IMR-90 (cell line): ENCODE measurements around the gene EYS. TPM values are rescaled to one million over a fixed set of nuclear protein-coding genes. Genes with fewer than 3 reads are reported as not detected.

ENCODE experiments used
- ATAC-seq: fragments of 200-7000 bp; cut with Tn5 transposase; 2 replicates; pipeline ENCODE4 v1.9.1; 2020; ENCODE audit warnings: low read depth, mild to moderate bottlenecking, moderate library complexity
- BruUV-seq: library from RNA; stranded (reverse); fragments of 400-500 nt; replicated peaks from 2 replicates; lab custom pipeline; 2021; lab: Mats Ljungman, UMichigan
- CTCF ChIA-PET: fragments of 300-600 bp; formaldehyde crosslinking; extraction: SDS; loops from one replicate; lab custom pipeline; 2021; ENCODE audit warnings: antibody characterized with exemption; lab: Yijun Ruan, JAX
- POLR2A ChIA-PET: fragments of 300-600 bp; sonication (Branson Sonifier 250); formaldehyde crosslinking; loops from one replicate; lab custom pipeline; 2022; ENCODE audit warnings: antibody characterized with exemption; ENCODE audit not compliant: unreplicated experiment; lab: Charles Lee
- DNase-seq: peaks from one replicate; pipeline ENCODE4 v3.0.0; 2013
- H2AFZ ChIP-seq: replicated peaks from 2 replicates; pipeline ENCODE3; 2013; ENCODE audit warnings: low read length, mild to moderate bottlenecking; ENCODE audit not compliant: poor library complexity
- H2AK5ac ChIP-seq: 2 replicates; pipeline ENCODE4 v1.6.1; 2013; ENCODE audit warnings: low read depth, low read length, inconsistent platforms
- H2AK9ac ChIP-seq: replicated peaks from 2 replicates; pipeline ENCODE3; 2013; ENCODE audit warnings: mild to moderate bottlenecking, low read depth, low read length, moderate library complexity; ENCODE audit not compliant: poor library complexity
- H2BK120ac ChIP-seq: 2 replicates; pipeline ENCODE4 v1.6.1; 2013; ENCODE audit warnings: low read depth, low read length, inconsistent platforms
- H2BK15ac ChIP-seq: 3 replicates; pipeline ENCODE4 v1.6.1; 2013; ENCODE audit warnings: low read depth, low read length, inconsistent platforms
- H2BK20ac ChIP-seq: 2 replicates; pipeline ENCODE4 v1.6.1; 2013; ENCODE audit warnings: low read depth, mild to moderate bottlenecking, inconsistent platforms, low read length, moderate library complexity
- H2BK5ac ChIP-seq: 2 replicates; pipeline ENCODE4 v1.6.1; 2013; ENCODE audit warnings: mild to moderate bottlenecking, low read depth, low read length, inconsistent platforms; ENCODE audit not compliant: poor library complexity, severe bottlenecking
- H3K14ac ChIP-seq: replicated peaks from 2 replicates; pipeline ENCODE4 v1.6.1; 2013; ENCODE audit warnings: low read depth, low read length, inconsistent platforms
- H3K18ac ChIP-seq: 2 replicates; pipeline ENCODE4 v1.6.1; 2013; ENCODE audit warnings: low read depth, low read length, control low read depth
- H3K23ac ChIP-seq: 2 replicates; pipeline ENCODE4 v1.6.1; 2013; ENCODE audit warnings: low read depth, low read length, inconsistent platforms
- H3K27ac ChIP-seq: 2 replicates; pipeline ENCODE4 v1.5.1; 2013; ENCODE audit warnings: mild to moderate bottlenecking, control low read depth, low read length; ENCODE audit not compliant: insufficient read depth
- H3K27me3 ChIP-seq: 2 replicates; pipeline ENCODE4 v1.6.1; 2013; ENCODE audit warnings: low read length; ENCODE audit not compliant: control insufficient read depth, insufficient read depth
- H3K36me3 ChIP-seq: 2 replicates; pipeline ENCODE4 v1.6.1; 2013; ENCODE audit warnings: low read length, mixed read lengths; ENCODE audit not compliant: control insufficient read depth, insufficient read depth
- H3K4ac ChIP-seq: 2 replicates; pipeline ENCODE4 v1.6.1; 2013; ENCODE audit warnings: low read depth, low read length, inconsistent platforms
- H3K4me1 ChIP-seq: 2 replicates; pipeline ENCODE4 v1.6.1; 2013; ENCODE audit warnings: low read length, mixed read lengths; ENCODE audit not compliant: control insufficient read depth, insufficient read depth
- H3K4me2 ChIP-seq: 2 replicates; pipeline ENCODE4 v1.6.1; 2013; ENCODE audit warnings: low read depth, mild to moderate bottlenecking, control low read depth, low read length, moderate library complexity
- H3K4me3 ChIP-seq: 2 replicates; pipeline ENCODE4 v1.5.1; 2013; ENCODE audit warnings: low read depth, mild to moderate bottlenecking, control low read depth, low read length, moderate library complexity; ENCODE audit not compliant: insufficient read depth
- H3K56ac ChIP-seq: 2 replicates; pipeline ENCODE4 v1.6.1; 2013; ENCODE audit warnings: low read length, inconsistent platforms; ENCODE audit not compliant: insufficient read depth; ENCODE audit errors: extremely low read depth
- H3K79me1 ChIP-seq, 2 experiments: 2 replicates each; pipeline ENCODE4 v1.6.1; 2013; ENCODE audit warnings: low read length in 2 of 2, inconsistent platforms in 1 of 2, low read depth in 1 of 2
- H3K9ac ChIP-seq: 2 replicates; pipeline ENCODE4 v1.6.1; 2013; ENCODE audit warnings: low read depth, low read length, control low read depth
- H3K9me1 ChIP-seq: 2 replicates; pipeline ENCODE4 v1.6.1; 2013; ENCODE audit warnings: low read length, inconsistent platforms; ENCODE audit not compliant: insufficient read depth
- H3K9me3 ChIP-seq: 2 replicates; pipeline ENCODE4 v1.6.1; 2013; ENCODE audit warnings: low read length; ENCODE audit not compliant: control insufficient read depth, insufficient read depth
- H4K20me1 ChIP-seq: 2 replicates; pipeline ENCODE4 v1.6.1; 2013; ENCODE audit warnings: low read length, inconsistent platforms; ENCODE audit not compliant: insufficient read depth
- H4K5ac ChIP-seq: 2 replicates; pipeline ENCODE4 v1.6.1; 2013; ENCODE audit warnings: mild to moderate bottlenecking, low read depth, low read length, control low read depth
- H4K8ac ChIP-seq, 2 experiments: 2 replicates each; pipeline ENCODE4 v1.6.1; 2013; ENCODE audit warnings: low read depth in 2 of 2, low read length in 2 of 2, control low read depth in 1 of 2, inconsistent platforms in 1 of 2
- H4K91ac ChIP-seq: 2 replicates; pipeline ENCODE4 v1.6.1; 2013; ENCODE audit warnings: low read depth, low read length, inconsistent platforms; ENCODE audit not compliant: insufficient read depth
- BHLHE40 ChIP-seq: fragments of 150-350 bp; IDR thresholded peaks from 2 replicates; pipeline ENCODE4 v1.6.1; 2016; ENCODE audit warnings: mild to moderate bottlenecking, low read depth, low read length
- CEBPB ChIP-seq: IDR thresholded peaks from 2 replicates; pipeline ENCODE4 v1.6.1; 2012; ENCODE audit warnings: low read depth, low read length, improper control_type of control experiment
- FOS ChIP-seq: fragments of 150-350 bp; IDR thresholded peaks from 2 replicates; pipeline ENCODE4 v1.6.1; 2016; ENCODE audit warnings: low read depth, low read length
- MAFK ChIP-seq: IDR thresholded peaks from 2 replicates; pipeline ENCODE4 v1.6.1; 2012; ENCODE audit warnings: low read depth, low read length, improper control_type of control experiment
- MAZ ChIP-seq: IDR thresholded peaks from 2 replicates; pipeline ENCODE4 v1.6.1; 2012; ENCODE audit warnings: low read depth, mild to moderate bottlenecking, low read length, improper control_type of control experiment, moderate library complexity, borderline replicate concordance
- MXI1 ChIP-seq: IDR thresholded peaks from 2 replicates; pipeline ENCODE4 v1.6.1; 2012; ENCODE audit warnings: low read depth, mild to moderate bottlenecking, low read length, moderate library complexity, borderline replicate concordance
- NFE2L2 ChIP-seq: fragments of 150-350 bp; IDR thresholded peaks from 2 replicates; pipeline ENCODE4 v1.6.1; 2016; ENCODE audit warnings: low read depth, mild to moderate bottlenecking, low read length
- POLR2A ChIP-seq: IDR thresholded peaks from 2 replicates; pipeline ENCODE4 v1.6.1; 2012; ENCODE audit warnings: mild to moderate bottlenecking, low read depth, low read length
- RAD21 ChIP-seq: IDR thresholded peaks from 2 replicates; pipeline ENCODE4 v1.6.1; 2012; ENCODE audit warnings: low read length, improper control_type of control experiment
- RCOR1 ChIP-seq: IDR thresholded peaks from 2 replicates; pipeline ENCODE4 v1.6.1; 2012; ENCODE audit warnings: mild to moderate bottlenecking, low read length, improper control_type of control experiment; ENCODE audit not compliant: insufficient replicate concordance
- RFX5 ChIP-seq: IDR thresholded peaks from 2 replicates; pipeline ENCODE4 v1.8.0; 2012; ENCODE audit warnings: low read depth, mild to moderate bottlenecking, low read length, moderate library complexity
- SMC3 ChIP-seq: fragments of 150-350 bp; IDR thresholded peaks from 2 replicates; pipeline ENCODE4 v1.6.1; 2016; ENCODE audit warnings: low read depth, mild to moderate bottlenecking, antibody characterized with exemption, low read length, moderate library complexity
- WGBS, 2 experiments: methylation state at CpG; one replicate each; pipeline versions ENCODE4 v1.1.5 to v1.1.7; 2013; ENCODE audit warnings: missing lambda C conversion rate in 2 of 2; ENCODE audit not compliant: insufficient read length in 1 of 2; ENCODE audit errors: extremely low coverage in 2 of 2; 5-methylcytosine and 5-hydroxymethylcytosine counted together
- dilution Hi-C: fragments of 300-500 bp; cut with HindIII; formaldehyde crosslinking; loops from one replicate; pipeline ENCODE4 v1.14.3; 2018; ENCODE audit warnings: low sequenced_read_pairs; ENCODE audit not compliant: unreplicated experiment
- in situ Hi-C: fragments of 300-500 bp; cut with MboI; formaldehyde crosslinking; loops from 3 replicates; pipeline ENCODE4 v1.14.3; 2019; ENCODE audit warnings: low sequenced_read_pairs, inconsistent platforms, mixed read lengths
- intact Hi-C: fragments of 100-400 bp; cut with micrococcal nuclease; formaldehyde crosslinking; loops from 2 replicates; pipeline ENCODE4 v1.10.0; 2022
- polyA plus RNA-seq, 3 experiments: library from polyadenylated mRNA; depleted of rRNA; stranded (reverse); fragments of >200 nt; gene quantifications; 2 replicates each; pipeline ENCODE4 v1.2.3, GENCODE V29; 2012; ENCODE audit warnings: low replicate concordance in 1 of 3
- total RNA-seq: library from RNA; depleted of rRNA; stranded (reverse); fragments of >200 nt; gene quantifications from 2 replicates; pipeline ENCODE4 v1.2.3, GENCODE V29; 2012
- TF ChIP-seq, protein P1 (sequence below): fragments of 150-350 bp; IDR thresholded peaks from 2 replicates; pipeline ENCODE4 v1.6.1; 2016; ENCODE audit warnings: low read depth, mild to moderate bottlenecking, low read length, moderate library complexity, borderline replicate concordance

Gene EYS
- total and polyA plus RNA-seq, 2 of the 4 experiments (the other 2 are of a cell fraction) = under 0.01 TPM; not detected in 1

DNA sequence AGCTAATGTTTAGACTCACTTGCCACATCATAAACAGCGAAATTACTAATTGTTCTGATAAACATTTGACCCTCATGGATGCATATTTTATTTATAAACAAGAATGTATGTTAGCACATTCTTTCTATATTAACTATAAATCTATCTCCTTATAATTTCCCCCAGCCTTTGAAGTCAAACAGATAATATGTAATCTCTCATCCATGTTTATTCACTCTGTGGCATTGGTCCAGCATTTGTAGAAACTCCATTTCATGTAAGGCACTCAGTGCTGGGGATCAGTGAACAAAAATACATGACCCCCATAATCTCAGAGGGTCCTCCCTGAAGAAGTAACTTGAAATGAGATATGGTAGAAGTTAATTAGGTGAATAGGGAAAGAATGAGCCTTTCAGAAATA is 856.9 kb downstream of the EYS start:
- ChIA-PET CTCF (no interaction called here), POLR2A (no interaction called here)
- H3K9me1 ChIP-seq = no peaks in the 10 kb centered on the region
- H3K4me2 ChIP-seq = no peak overlapping the region
- H3K9ac ChIP-seq = no peak overlapping the region
- H2AFZ ChIP-seq = no peak overlapping the region
- no peaks in the 10 kb centered on the region for H3K36me3 ChIP-seq
- H3K23ac ChIP-seq = no peak overlapping the region
- intact Hi-C loops (no loop called here), dilution Hi-C loops (no loop called here), in situ Hi-C loops (no loop called here)
- no peak overlapping the region for H2BK5ac ChIP-seq
- BruUV-seq = no TSS peak
- H4K91ac ChIP-seq = no peak overlapping the region
- H3K4me3 ChIP-seq = no peak overlapping the region
- ATAC-seq = no peak
- WGBS, 2 experiments = no CpG with 5 or more reads among the region's 1 CpG
- no peak overlapping the region for H2BK20ac ChIP-seq
- H3K79me1 ChIP-seq = no peaks in the 10 kb centered on the region
- DNase-seq = no peak
- H3K18ac ChIP-seq = no peak overlapping the region
- TF ChIP-seq BHLHE40 = no peak
- TF ChIP-seq POLR2A = no peak
- no peak for TF ChIP-seq RCOR1
- no peak for TF ChIP-seq MAZ
- no peak for TF ChIP-seq RFX5
- TF ChIP-seq SMC3 = no peak
- TF ChIP-seq CEBPB = no peak
- no peak for TF ChIP-seq MAFK
- TF ChIP-seq FOS = no peak
- TF ChIP-seq MXI1 = no peak
- TF ChIP-seq RAD21 = no peak
- TF ChIP-seq, protein P1, sequence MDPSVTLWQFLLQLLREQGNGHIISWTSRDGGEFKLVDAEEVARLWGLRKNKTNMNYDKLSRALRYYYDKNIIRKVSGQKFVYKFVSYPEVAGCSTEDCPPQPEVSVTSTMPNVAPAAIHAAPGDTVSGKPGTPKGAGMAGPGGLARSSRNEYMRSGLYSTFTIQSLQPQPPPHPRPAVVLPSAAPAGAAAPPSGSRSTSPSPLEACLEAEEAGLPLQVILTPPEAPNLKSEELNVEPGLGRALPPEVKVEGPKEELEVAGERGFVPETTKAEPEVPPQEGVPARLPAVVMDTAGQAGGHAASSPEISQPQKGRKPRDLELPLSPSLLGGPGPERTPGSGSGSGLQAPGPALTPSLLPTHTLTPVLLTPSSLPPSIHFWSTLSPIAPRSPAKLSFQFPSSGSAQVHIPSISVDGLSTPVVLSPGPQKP = no peak
- TF ChIP-seq NFE2L2 = no peak
- no peak overlapping the region for H2AK5ac ChIP-seq
- H3K4ac ChIP-seq = no peak overlapping the region
- no peak overlapping the region for H3K14ac ChIP-seq
- H3K27me3 ChIP-seq = no peaks in the 10 kb centered on the region
- no peak overlapping the region for H2BK120ac ChIP-seq
- no peaks in the 10 kb centered on the region for H3K9me3 ChIP-seq
- H2BK15ac ChIP-seq = no peak overlapping the region
- no peak overlapping the region for H4K5ac ChIP-seq
- no peak overlapping the region for H3K27ac ChIP-seq
- no peak overlapping the region for H3K56ac ChIP-seq
- no peak overlapping the region for H2AK9ac ChIP-seq
- no peaks in the 10 kb centered on the region for H3K4me1 ChIP-seq
- no peak overlapping the region for H4K8ac ChIP-seq
- no peaks in the 10 kb centered on the region for H4K20me1 ChIP-seq
